ENCODE measurements around the gene HS2ST1. TPM values are rescaled to one million over a fixed set of nuclear protein-coding genes. Genes with fewer than 3 reads are reported as not detected.
A peak's percentile ranks its signal among the peaks of the same experiment; 100 is the strongest.

HS2ST1 gene
- total RNA-seq, 6 experiments from 2014 or later = 9.9 to 17.2 (median 13.7) TPM

- intact Hi-C loops (cut with DNase I) = loop anchor here in 1 of 2 donors (10.0 kb wide), 1 partner anchor 140 kb away; no protein-coding TSS in a partner anchor
- Histone ChIP-seq H3K4me1 (no peaks in the 10 kb centered on the region), H3K4me3 (no peak overlapping the region), H3K27me3 (no peaks in the 10 kb centered on the region), H3K9me3 (no peaks in the 10 kb centered on the region), H3K27ac (no peak overlapping the region), H3K36me3 (no peaks in the 10 kb centered on the region)
- DNase-seq (no peak), ATAC-seq (peak; percentile 63 to 79 (median 71))
- TF ChIP-seq CTCF (IDR thresholded peaks at IDR 0.05) (peak; percentile 60 to 71 (median 62)), POLR2A (IDR thresholded peaks at IDR 0.05) (no peak)
- WGBS (ENCODE audit: insufficient coverage, low coverage, low lambda C conversion rate, missing lambda C conversion rate) = 22% methylated on average over 2 of the region's 2 CpGs
Measured at GRCh38 chr1:86965012-86965826, 50.8 kb downstream of the HS2ST1 start.

- ATAC-seq (no peak), DNase-seq (no peak)
- Histone ChIP-seq H3K27me3 (no peaks in the 10 kb centered on the region), H3K36me3 (no peaks in the 10 kb centered on the region), H3K9me3 (no peaks in the 10 kb centered on the region), H3K27ac (no peak overlapping the region), H3K4me3 (no peak overlapping the region), H3K4me1 (no peaks in the 10 kb centered on the region)
- TF ChIP-seq POLR2A (IDR thresholded peaks at IDR 0.05) (no peak), CTCF (IDR thresholded peaks at IDR 0.05) (no peak)
- 88% methylated on average over 1 of the region's 1 CpG for WGBS (ENCODE audit: insufficient coverage, low coverage, low lambda C conversion rate, missing lambda C conversion rate)
- intact Hi-C loops (cut with DNase I) = loop anchor here in 1 of 2 donors (10.0 kb wide), 1 partner anchor 141 kb away; no protein-coding TSS in a partner anchor
Measured at GRCh38 chr1:86965827-86966182, 51.4 kb downstream of the HS2ST1 start.

GRCh38 chr1:86970938-86971337 lies 56.5 kb downstream of the HS2ST1 start:
- Histone ChIP-seq H3K27ac (no peak overlapping the region), H3K27me3 (no peaks in the 10 kb centered on the region), H3K4me3 (no peak overlapping the region), H3K9me3 (no peaks in the 10 kb centered on the region), H3K4me1 (peaks cover 0 to 3% (median 0%) of the 10 kb centered on the region in 4 donors), H3K36me3 (no peaks in the 10 kb centered on the region)
- DNase-seq (no peak), ATAC-seq (no peak)
- WGBS (ENCODE audit: insufficient coverage, low coverage, low lambda C conversion rate, missing lambda C conversion rate) = 47% methylated on average over 2 of the region's 2 CpGs
- intact Hi-C loops (cut with DNase I) = no loop called here
- no peak for TF ChIP-seq CTCF (IDR thresholded peaks at IDR 0.05)
- no peak for TF ChIP-seq POLR2A (IDR thresholded peaks at IDR 0.05)

GRCh38 chr1:86971778-86972177 lies 57.3 kb downstream of the HS2ST1 start:
- no peak for DNase-seq
- Histone ChIP-seq H3K4me3 (no peak overlapping the region), H3K27ac (no peak overlapping the region), H3K9me3 (no peaks in the 10 kb centered on the region), H3K36me3 (no peaks in the 10 kb centered on the region), H3K4me1 (peaks cover 0 to 3% (median 0%) of the 10 kb centered on the region in 4 donors), H3K27me3 (no peaks in the 10 kb centered on the region)
- intact Hi-C loops (cut with DNase I) = no loop called here
- no peak for ATAC-seq
- 57% methylated on average over 3 of the region's 3 CpGs for WGBS (ENCODE audit: insufficient coverage, low coverage, low lambda C conversion rate, missing lambda C conversion rate)
- TF ChIP-seq CTCF (IDR thresholded peaks at IDR 0.05) (no peak), POLR2A (IDR thresholded peaks at IDR 0.05) (no peak)
